GM21529 (cell line): ENCODE data around the gene ACACB.
A peak's percentile ranks its signal among the peaks of the same experiment; 100 is the strongest.
"Not testable (repeated sequence)": the region's sequence is repeated elsewhere in the genome, so short reads cannot be mapped to it uniquely, and the experiment has no call there.

Experiments
- ATAC-seq: cut with Tn5 transposase; IDR thresholded peaks from one replicate; pipeline ENCODE4 v1.9.1; 2021; ENCODE audit not compliant: unreplicated experiment

Gene ACACB

DNA sequence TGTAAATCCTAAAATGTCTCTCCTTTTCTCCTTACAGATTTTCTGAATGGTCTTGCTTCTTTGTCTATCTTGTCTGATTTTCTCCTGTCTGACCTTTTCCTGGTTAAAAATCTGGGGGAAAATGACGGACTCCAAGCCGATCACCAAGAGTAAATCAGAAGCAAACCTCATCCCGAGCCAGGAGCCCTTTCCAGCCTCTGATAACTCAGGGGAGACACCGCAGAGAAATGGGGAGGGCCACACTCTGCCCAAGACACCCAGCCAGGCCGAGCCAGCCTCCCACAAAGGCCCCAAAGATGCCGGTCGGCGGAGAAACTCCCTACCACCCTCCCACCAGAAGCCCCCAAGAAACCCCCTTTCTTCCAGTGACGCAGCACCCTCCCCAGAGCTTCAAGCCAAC, 23.0 kb downstream of the ACACB start:
- ATAC-seq = no peak

DNA sequence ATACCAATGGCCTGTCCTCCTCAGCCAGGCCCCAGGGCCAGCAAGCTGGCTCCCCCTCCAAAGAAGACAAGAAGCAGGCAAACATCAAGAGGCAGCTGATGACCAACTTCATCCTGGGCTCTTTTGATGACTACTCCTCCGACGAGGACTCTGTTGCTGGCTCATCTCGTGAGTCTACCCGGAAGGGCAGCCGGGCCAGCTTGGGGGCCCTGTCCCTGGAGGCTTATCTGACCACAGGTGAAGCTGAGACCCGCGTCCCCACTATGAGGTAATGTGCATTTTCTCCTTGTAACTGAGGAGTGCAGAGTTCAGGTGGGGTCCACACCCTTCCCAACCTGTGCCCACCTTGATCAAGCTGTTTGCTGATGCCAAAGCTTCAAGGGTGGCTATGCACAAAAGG, 23.4 kb downstream of the ACACB start:
- no peak for ATAC-seq

DNA sequence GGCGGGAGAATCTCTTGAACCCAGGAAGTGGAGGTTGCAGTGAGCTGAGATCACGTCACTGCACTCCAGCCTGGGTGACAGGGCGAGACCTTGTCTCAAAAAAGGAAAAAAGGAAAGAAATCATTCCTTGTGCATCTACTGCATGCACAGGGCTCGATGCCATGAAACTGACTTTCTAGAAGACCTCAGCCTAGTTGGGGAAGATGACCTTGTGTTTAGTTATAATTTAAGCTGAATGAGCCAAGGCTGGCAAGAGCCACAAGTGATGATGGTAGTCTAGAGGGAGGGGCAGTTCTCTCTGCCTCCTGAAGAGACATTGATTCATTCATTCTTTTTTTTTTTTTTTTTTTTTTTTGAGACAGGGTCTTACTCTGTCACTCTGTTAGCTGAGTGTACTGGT, 24.2 kb downstream of the ACACB start:
- ATAC-seq = no peak

DNA sequence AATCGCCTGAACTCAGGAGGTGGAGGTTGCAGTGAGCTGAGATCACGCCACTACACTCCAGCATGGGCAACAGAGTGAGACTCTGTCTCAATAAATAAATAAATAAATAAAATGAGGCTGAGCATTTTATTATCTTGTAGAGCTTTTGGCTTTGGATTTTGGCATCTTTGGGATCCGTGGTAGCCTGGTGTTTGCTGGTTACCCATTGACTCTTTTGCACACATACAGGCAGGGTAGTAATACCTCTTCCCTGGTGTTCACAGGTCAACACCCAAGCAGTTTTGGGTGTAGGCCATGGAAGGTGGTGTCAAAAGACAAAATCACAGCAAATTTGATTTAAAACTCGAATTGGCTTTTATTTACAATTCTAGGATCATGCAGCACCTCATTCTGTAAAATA, 27.8 kb downstream of the ACACB start:
- no peak for ATAC-seq

DNA sequence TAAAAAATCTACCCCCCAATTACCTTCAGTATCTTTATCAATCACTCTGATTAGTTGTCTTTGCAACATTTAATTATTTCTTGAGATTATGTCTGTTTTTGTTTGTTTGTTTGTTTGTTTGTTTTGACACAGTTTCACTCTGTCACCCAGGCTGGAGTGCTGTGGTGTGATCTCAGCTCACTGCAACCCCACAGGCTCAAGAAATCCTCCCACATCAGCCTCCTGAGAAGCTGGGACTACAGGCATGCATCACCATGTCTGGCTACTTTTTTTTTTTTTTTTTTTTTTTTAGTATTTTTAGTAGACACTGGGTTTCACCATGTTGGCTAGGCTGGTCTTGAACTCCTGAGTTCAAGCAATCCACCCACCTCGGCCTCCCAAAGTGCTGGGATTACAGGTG, 30.7 kb downstream of the ACACB start:
- not testable (repeated sequence) for ATAC-seq

DNA sequence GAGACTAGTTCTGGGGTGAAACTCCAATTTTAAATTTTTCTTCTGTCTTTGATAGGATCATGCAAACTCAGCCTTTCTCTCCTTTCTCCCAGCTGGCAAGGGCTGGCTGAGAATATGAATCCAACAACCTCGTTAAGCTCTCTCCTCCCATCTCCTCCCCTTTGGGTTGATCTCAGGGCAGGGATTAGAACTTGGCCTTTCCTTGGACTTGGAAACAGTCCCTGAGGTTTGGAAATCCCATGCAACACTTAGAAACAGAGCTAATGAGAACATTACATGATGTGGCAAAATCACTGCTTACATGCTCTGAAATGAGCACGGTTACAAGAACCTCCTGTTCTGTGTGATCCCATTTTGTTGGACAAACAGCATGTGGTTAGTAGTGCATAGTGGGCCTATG, 31.6 kb downstream of the ACACB start:
- no peak for ATAC-seq

DNA sequence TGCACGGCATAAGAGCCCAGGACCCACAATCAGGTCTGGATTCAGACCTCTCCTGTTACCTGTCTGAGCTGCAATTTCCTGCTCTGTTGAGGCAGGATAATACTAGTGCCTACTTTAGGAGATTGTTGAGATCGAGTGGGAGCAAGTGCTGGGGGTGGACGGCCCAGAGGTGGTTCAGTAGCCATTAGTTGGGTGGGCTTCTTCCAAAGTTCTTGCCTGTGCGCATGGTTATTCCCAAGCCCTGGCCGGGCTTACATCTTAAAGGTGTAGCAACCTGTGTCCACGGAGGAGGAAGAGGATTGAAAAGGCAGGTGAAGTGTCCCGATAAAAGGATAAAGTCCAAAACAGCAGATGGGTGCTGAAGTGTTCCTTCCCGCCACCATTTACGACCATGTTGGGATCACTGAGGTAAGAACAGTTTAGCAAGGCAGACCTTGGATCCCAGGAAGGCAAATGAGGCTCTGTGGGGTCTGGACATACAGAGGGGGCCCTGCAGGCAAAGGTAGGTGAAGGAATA, 33.8 kb downstream of the ACACB start:
- ATAC-seq = no peak

DNA sequence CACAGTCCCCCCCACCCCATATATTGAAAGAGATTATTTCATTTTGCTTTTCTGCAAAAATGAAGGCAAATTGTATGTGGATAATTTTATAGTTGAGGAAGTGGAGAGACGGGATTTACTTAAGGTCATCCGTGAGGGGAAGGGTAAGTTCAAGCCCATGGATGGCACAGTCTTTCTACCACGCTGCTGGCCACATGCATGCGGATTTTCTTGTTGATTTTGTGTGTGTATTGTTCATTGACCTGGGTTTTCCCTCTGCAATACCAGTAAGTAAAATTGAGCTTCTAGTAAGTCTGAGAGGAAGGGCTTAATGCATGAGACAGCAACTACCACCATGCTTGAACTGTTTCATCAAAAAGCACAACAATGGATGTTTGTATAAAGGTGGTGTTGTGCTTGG, 35.1 kb downstream of the ACACB start:
- no peak for ATAC-seq

DNA sequence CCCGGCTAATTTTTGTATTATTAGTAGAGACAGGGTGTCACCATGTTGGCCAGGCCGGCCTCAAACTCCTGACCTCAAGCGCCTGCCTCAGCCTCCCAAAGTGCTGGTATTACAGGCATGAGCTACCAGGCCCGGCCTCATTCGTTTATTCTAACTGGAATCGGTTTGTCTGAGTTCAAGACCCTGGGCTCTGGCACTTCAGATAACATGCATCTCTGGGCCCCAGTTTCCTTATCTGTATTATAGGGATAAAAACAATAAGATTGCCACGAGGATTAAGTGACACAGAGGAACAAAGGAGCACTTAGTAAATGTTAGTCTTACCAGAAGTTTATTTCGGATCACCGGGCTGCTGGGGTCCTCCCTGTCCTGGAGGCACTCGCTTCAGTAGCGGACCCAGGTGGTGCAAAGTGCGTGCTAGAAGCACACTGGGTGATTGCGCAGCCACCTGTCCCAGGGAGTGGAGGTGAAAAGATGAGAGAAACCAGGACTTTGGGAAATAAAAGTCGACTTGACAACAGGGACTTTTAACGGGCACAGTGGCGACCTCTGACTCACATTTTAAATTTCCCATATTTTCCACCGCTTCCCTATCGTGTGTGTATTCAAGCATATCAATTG, 37.5 kb downstream of the ACACB start:
- no peak for ATAC-seq

DNA sequence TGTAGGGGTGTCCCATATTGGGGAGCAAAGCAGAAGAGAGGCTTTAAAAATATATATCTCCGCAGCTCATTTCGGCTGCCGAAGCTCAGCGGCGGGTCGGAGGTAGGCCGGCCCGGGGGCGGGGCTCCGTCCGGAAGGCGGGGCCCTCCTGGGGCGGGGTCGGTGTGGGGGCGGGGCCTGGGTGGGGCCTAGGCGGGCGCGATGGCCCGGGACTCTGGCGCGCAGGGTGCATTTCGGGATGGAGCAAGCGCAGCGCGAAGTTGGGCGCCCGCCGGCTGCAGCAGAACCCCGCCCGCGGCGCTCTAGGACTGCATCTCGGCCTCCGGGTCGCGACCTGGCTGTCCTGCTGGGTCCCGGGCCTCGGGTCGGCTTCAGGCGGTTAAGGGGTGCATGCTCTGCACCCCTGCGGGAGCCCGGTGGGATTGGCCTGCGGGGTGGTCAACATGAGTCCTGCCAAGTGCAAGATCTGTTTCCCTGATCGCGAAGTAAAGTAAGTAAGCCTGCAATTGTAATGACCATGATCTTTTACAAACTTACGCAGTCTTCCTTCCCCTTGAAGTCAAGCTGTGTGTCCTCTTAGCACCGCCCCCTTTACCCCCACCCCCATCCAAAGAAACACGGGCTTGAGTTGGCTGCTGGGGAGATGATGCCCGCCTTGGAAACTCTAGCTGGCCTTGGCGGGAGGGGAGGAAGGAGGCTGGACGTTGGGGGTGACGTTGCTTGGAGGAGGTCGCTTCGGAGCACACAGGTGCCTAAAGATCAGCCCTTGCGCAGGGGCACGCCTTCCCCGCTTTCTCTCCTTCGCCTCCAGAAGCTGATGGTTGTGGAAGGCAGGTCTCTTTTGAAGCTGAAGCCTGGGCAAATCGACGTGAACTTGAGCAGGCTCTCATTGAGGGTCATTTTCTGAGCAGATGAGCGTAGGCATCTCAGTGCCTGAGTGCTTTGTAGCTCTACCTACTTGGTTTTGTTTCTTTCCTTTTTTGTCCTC, 38.4 kb downstream of the ACACB start:
- ATAC-seq = peak; percentile 86

DNA sequence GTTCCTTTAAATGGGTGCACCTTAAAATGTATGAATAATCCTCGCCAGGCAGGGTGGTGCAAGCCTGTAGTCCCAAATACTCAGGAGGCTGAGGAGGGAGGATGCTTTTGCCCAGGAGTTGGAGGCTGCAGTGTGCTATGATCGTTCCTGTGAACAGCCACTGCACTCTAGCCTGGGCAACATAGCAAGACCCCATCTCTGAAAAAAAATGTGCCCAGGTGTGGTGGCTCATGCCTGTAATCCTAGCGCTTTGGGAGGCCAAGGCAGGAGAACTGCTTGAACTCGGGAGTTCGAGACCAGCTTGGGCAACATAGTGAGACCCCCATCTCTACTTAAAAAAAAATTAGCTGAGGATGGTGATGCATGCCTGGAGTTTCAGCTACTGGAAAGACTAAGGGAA, 39.6 kb downstream of the ACACB start:
- ATAC-seq = no peak

DNA sequence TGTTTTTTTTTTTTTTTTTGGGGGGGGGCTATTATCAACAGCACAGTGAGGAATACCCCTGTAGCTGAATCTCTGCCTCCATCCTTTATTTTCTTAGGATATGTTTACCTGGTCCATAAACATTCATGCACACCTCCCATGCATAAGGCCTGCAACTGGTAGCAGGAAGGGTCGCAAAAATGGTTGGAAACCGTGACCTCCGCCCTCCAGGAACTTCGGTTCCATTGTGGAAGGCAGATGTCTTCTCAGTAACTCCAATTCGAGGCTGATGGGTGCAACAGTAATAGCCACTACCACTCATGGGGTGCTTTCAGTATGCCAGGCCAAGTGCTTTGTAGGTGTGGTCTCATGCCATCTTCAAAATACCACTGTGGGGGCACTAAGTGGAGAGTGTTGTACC, 40.2 kb downstream of the ACACB start:
- ATAC-seq = no peak

DNA sequence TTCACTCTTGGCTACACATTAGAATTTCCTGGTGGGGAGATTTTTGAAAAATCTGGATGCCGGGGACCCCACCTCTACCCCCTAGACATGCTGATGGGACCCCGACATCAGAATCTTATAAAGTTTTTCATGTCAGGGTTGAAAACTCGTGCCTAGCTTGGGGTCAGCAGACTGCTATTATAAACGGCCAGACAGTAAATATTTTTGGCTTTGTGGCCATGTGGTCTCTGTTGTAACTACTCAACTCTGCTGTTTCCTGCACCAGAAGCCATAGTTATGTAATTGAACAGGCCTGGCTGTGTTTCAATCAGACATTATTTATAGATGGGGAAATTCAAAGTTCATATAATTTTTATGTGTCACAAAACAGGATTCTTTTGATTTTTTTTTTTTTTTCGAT, 41.6 kb downstream of the ACACB start:
- no peak for ATAC-seq

DNA sequence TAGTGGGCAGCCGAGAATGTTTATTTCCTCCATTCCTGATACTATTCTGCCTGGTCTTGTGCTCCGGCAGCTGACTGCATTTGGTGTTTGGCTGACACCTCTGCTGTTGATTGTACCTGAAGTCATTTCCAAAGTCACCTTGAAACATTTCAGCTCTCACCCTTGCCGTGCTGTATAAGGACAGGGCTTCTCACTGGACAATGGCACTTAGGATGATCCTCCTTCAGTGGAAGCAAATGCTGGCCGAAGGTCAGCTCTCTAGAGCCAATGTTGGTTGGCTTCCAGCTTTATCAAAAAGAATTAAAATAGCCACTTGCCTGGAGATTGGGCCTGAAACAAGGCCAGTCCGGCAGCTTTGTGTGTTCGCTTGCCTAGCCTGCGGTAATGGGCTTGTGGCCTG, 44.0 kb downstream of the ACACB start:
- no peak for ATAC-seq

DNA sequence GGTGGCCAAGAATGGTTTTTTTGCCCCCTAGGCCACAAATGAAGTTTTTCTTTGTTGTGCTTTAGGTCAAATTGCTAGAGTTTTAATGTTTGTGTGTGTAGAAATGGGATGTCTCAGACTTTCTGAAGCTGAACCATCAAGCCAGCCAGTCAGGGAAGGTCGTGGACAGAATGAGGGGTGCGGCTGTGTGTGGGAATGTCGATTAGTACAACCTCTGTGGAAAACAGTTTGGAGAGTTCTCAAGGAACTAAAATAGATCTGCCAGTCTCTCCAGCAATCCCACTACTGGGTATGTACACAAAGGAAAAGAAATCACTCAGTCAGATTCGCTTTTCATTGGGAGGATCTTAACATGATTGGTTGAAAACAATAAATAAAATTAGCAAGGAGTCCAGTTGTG, 44.5 kb downstream of the ACACB start:
- no peak for ATAC-seq

DNA sequence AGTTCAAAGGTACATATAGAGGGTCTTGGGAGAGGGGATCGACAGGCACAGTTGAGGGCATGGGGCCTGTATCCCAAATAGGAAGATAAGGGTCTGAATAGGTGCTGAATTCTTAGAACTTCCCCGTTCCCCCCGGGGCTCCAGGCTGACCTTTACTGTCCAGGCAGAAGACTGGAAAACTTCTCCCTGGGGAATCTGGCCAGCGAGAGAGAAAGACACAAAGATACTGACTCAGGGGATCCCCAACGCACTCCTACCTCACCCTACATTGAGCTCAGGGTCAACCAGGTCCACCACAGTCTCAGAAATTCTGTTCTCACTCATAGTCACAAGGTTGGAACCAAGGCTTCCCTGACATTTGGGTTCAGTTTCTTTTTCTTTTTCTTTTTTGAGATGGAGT, 46.2 kb downstream of the ACACB start:
- no peak for ATAC-seq

DNA sequence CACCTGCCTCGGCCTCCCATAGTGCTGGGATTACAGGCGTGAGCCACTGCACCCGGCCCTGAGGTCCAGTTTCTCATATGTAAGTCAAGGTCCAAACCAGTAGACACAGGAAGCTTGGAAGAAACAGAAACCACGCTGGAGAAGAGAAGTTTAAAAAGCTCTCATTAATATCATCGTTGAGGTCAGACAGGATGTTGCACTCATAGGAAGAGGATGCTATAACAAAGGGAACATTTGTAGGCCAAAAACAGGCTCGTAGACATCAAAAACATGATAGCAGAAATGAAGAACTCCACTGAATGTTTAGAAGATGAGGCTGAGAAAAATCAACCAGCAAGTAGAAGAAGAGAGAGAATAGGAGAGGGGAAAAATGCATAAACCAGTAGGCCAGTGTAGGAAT, 46.8 kb downstream of the ACACB start:
- no peak for ATAC-seq

DNA sequence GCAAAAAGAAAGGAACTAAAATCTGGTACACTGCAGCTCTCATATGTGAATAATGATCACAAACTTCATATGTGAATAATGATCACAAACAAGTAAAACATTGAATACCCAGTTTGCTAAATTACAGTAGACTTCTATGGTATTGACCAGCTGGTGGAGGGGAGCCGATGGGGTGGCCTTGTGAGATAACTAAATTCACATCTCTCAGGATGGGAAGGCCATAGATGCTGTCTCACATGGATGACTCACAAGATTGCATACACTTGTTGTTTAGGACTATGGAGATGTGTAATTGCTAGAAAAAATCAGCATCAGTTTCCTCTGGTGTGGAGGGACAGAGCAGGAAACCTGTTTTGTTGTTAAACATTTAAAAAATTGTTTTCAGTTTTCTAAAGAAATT, 49.2 kb downstream of the ACACB start:
- ATAC-seq = no peak

DNA sequence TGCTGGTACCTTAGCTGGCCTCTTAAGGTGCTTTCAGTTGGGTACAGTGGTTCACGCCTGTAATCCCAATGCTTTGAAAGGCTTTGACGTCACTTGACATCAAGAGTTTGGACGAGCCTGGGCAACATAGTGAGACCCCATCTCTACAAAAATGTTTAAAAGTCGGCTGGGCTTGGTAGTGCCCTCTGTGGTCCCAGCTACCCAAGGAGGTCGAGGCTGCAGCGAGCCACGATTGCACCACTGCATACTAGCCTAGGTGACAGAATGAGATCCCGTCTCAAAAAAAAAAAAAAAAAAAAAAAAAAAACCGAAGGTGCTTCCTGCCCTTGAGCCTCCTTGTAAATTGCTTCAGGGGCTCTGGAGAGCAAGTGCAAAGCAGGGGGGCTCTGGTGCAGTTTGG, 50.0 kb downstream of the ACACB start:
- ATAC-seq = no peak

DNA sequence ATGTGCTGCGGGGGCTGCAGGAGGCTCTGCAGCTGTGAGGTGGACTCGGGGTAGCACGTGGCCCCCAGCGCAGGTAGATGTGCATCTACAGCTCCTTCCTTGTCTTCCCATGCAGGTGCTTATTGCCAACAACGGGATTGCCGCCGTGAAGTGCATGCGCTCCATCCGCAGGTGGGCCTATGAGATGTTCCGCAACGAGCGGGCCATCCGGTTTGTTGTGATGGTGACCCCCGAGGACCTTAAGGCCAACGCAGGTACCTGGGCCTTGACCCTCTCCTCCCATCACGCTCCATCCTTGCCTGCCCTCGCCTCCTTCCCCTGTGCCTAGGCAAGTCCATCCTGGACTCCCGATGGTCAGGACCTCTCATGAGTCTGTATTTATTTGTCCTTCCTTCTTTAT, 51.4 kb downstream of the ACACB start:
- ATAC-seq = no peak

DNA sequence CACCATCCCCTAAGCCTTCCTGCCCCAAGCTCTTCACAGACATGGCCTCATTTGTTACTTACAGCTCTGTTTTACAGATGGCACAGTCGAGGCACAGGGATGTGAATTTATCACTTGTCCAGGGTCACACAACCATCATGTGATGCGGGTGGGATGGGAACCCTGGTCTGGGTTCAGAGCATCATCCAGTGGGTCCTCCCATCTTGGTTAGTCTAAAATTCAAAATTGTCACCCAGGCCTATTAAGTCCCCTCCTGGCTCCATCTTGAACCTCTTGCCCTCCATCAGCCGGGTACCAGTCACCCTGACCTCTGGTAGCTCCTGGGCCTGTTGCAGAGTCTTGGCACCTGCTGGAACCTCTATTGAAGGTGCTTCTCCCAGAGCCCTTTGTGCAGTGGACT, 52.9 kb downstream of the ACACB start:
- ATAC-seq = no peak

DNA sequence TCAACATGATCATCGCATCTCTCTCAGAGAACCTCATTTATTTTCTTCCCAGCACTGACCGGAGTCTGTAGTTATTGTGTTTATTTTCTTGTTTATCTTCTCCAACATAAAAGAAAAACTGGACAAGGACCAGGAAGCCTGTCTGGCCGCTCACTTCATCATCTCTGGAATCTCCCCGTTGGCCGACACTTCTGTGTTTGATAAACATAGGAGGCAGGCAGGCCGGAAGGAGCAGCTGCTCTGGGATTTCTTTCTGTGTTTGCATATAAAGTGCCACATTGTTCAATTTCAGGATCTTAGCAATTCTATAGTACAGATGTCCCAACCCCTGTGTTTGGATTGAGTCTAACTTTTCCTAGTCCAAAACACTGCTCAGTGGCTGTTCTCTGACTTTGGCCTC, 53.3 kb downstream of the ACACB start:
- no peak for ATAC-seq
